Activated CD8-positive, alpha-beta memory T cell treated with anti-CD3 and anti-CD28 coated beads for 1 hour (primary cell): Measurements from ENCODE around the gene CCDC34.

Experiments used
- DNase-seq, 2 donors: peaks; one replicate each; pipeline ENCODE4 v3.0.0-alpha.2; 2020; ENCODE audit warnings: low read depth in 1 of 2; ENCODE audit errors: extremely low read depth in 1 of 2

Gene CCDC34

DNA sequence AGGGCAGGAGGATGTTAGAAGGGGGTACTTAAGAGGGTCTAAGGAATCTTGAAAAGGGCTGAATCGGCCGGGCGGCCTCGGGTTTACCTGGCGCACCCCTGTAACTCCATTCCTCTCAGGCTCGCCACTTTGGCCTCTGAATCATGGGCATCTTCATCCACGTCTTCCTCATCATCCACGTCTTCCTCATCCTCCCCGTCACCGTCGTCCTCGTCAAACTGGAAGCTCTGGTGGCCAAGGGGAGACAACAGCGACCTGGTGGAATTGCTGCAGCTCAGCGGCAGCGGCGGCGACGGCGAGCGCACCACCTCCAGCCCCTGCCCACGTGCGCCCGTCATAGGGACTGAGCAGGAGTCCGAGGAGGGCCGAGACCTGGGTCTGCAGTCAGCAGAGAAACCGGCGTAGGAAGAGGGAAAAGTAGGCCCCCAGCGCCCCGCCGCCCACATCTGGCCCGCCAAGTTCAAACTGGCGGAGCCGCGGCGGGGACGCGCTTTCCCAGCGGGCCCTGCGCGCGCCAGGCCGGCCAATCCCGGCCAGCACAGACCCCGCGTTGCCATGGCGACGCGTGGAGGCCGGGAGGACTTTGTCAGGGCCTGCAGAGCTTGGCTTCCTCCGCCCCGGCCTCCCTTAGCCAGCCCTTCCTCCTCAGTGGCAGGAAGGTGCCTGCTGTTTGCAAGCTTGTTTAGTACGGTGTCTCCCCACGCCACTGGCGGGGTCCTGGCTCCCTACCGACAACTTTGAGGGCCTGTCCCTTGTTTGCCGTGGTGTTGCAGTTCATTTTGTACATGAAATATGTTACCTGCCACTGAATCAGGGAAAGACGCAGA lies at the start of gene CCDC34:
TSS of gene CCDC34 (minus strand) at position 467 of the 827 bp plus-strand sequence. CDS start at position 446, 21 bp downstream.
- DNase-seq = peak; percentile 54 to 79

DNA sequence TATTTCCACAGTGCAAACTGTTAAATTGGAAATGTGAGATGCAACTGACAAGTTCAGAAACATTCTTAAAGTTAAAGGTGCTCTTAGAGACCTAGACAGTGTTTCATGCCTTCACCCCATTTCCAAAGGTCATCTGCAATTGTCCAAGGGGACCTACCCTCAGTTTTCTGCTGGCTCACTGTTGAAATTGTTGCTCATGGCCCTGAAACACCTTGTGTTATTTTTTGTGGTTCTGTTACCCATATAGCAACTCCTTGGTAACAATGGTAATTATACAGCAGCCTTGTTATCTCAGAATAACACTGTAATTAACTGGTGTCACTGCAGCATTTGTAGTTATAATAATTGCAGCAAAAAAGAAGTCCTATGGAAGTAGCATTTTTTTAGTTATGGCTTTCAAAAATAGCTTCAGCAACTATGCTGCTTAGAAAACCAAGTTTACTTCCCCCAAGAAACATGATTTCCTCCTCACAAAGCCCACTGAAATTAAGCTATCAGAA lies 49.2 kb upstream of the CCDC34 start:
- DNase-seq = no peak

DNA sequence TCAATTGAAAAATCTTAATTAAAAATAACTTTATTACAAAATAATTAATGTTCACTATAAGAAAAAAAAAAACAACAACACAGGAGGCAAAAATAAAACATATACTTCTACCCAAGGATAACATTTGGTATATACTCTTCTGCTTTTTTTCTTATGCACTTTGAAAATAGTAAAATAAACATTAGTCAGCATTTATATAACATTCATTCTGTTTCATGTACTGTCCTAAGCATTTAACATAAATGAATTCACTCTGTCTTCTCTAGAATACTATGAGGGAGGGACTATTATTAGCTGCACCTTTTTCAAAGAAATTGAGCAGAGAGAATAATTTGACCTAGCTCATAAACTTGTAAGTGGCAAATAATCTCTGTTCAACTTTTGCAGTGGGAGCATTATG lies 48.3 kb upstream of the CCDC34 start:
- DNase-seq = no peak

DNA sequence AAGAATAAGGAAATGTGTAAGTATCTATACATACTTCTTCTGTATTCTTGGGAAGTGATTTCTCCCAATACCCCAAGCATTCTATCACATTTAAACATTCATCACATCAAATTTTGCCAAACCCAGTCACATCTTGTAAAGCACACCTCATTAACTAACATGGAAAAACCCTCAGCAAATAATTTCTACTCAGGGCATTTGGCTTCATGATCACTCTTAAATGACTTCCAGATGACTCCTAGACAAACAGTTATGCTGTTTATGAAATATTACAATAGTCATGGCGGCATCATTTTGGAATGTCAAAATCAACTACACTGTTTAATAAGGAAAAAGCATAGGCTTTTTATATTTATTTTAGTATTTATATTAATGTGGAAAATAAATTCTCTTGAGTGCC lies 47.3 kb upstream of the CCDC34 start:
- DNase-seq = no peak

DNA sequence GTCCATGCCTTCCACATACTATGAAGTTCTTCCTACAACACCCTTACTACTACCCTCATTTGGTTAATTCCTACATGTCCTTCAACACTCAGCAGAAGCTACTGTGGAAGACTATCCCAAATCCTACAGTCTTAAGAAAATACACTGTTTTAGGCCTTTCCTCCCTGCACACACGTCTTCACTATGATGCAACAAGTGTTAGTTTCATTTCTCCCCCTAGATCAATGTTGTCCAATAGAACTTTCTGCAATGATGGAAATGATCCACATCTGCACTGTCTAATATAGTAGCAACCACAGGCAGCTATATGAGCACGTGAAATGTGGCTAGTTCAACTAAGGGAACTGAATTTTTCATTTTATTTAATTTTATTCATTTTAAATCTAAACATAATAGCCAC lies 46.7 kb upstream of the CCDC34 start:
- DNase-seq = no peak

DNA sequence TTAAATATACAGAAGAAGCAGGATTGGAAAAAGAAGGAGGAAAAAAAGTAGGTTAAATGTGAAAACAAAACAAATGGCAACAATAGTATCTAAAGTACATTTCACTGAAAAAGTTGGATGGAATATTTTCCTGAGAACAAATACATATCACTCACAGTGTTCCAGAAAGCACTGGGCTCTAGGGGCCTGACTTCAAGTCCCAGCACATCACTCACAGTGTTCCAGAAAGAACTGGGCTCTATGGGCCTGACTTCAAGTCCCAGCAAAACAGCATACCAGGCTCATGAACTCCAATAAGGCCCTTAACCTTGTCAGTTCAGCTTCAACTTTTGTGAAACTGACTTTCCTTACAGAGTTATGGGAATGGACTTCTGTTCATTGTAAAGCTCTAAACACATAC lies 46.0 kb upstream of the CCDC34 start:
- DNase-seq = no peak

GRCh38 chr11:27408246-27408800 lies 45.3 kb upstream of the CCDC34 start:
- no peak for DNase-seq

GRCh38 chr11:27406498-27407354 lies 43.7 kb upstream of the CCDC34 start:
- no peak for DNase-seq

- DNase-seq = no peak
Observed at GRCh38 chr11:27405134-27405533, 42.1 kb upstream of the CCDC34 start.

DNA sequence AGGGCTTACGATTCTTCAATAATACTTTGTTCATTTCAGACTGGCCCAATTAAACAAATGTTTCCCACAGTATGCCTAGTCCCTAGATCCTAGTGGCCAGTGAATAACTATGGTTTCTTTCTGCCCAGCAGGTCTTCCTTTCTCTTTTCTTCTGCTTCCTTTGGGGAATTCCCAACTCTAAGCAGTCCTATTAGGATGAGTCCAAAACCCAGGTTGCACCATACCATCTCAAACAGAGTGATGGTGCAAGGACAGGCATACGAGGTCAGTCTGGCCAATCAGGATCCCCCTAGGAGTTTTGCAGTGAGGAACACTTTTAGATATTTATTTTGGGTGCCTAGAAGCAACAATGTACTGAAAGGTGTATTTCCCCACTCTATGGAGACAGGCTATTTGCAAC lies 41.4 kb upstream of the CCDC34 start:
- DNase-seq = no peak

GRCh38 chr11:27403195-27403594 lies 40.2 kb upstream of the CCDC34 start:
- DNase-seq = no peak

GRCh38 chr11:27402450-27402849 lies 39.4 kb upstream of the CCDC34 start:
- no peak for DNase-seq

DNA sequence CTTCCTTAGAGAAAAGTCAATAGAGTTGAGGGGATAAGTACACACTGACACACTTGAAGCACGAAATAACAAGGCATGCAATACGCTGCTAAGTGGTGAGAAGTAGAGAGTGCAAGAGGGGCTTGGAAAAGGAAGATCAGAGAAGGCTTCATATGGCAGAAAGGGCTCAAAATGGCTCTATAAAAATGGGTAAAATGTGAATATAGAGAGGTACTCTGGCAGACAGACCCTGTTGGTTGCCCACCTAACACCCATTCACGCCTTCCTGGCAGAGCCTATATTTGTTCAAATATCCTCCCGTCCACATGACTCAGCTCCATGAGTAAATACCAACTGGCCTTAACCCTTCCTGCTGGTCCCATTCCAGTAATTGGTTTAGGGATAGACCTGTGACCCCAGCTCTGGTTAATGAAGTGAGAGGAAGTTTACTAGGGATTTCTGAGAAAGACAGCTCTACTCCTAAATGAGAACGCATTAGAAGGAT lies 38.9 kb upstream of the CCDC34 start:
- DNase-seq = no peak

GRCh38 chr11:27401280-27401832 lies 38.3 kb upstream of the CCDC34 start:
- DNase-seq = no peak

- no peak for DNase-seq
Observed at GRCh38 chr11:27398400-27398770, 35.4 kb upstream of the CCDC34 start.

DNA sequence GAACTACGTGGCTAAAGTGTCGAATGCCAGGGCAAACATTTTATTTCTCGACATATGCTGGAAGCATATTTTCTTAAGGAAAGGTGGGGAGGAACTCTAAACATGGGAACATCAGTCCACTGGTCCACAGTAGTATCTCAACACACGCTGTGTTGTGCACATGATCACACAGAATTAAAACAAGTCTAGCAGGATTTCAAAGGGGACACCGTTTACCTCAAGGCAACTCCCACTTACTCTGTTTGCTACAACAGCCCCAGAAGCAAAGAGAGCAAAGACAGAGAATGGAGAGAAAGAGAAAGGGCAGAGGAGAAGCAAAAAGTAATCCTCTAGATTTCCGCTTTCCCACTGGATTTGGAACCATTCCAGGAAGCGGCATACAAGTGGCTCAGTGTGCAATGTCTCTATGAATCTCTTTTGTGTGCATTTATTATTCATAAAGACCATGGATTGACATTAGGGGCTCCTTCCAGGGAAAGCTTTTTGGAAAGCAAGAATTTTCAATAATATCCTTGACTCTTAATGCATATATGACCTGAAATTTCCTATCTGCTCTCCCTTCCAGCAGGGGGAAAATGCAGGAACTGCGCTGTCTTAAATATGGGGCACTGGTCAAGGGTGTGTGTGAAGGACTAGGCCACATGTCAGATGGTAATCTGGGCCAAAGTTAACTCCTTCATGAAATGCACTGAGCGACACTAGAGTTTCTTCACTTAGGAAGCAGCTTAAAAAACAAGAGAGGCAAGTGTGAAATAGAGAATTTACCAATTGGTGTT lies 34.8 kb upstream of the CCDC34 start:
- no peak for DNase-seq

- no peak for DNase-seq
Observed at GRCh38 chr11:27396259-27396839, 33.3 kb upstream of the CCDC34 start.

GRCh38 chr11:27395556-27396258 lies 32.7 kb upstream of the CCDC34 start:
- no peak for DNase-seq

GRCh38 chr11:27394781-27395228 lies 31.8 kb upstream of the CCDC34 start:
- no peak for DNase-seq
